ENCODE data around the gene LRRC8B.
A peak's percentile ranks its signal among the peaks of the same experiment; 100 is the strongest.

Gene LRRC8B

GRCh38 chr1:89547563-89548116 lies 23.0 kb downstream of the LRRC8B start (continued):
- 0 out of 2 replicates have a peak, but pooled peaks have one; percentile 58 for TF ChIP-seq CSRNP3 (CRISPR knock-in tag; IDR thresholded peaks at IDR 0.05)
- peak; percentile 30; the same call in 1 of the 2 replicates for TF ChIP-seq ZFP3 (CRISPR knock-in tag; IDR thresholded peaks at IDR 0.05)
- TF ChIP-seq RARB (CRISPR knock-in tag; IDR thresholded peaks at IDR 0.05): no peak
- TF ChIP-seq SNAI2 (CRISPR knock-in tag; IDR thresholded peaks at IDR 0.05): peak; percentile 97
- TF ChIP-seq OSR1 (CRISPR knock-in tag; IDR thresholded peaks at IDR 0.05): no peak
- TF ChIP-seq ZNF565 (CRISPR knock-in tag; conservative IDR thresholded peaks at IDR 0.05; ENCODE audit: low read depth): no peak
- TF ChIP-seq CREB5 (CRISPR knock-in tag; IDR thresholded peaks at IDR 0.05; ENCODE audit: low read depth): 0 out of 2 replicates have a peak, but pooled peaks have one; percentile 34
- TF ChIP-seq ZNF70 (CRISPR knock-in tag; IDR thresholded peaks at IDR 0.05): no peak
- no peak for TF ChIP-seq TOX (CRISPR knock-in tag; IDR thresholded peaks at IDR 0.05; ENCODE audit: borderline replicate concordance)

- TF ChIP-seq POU6F1 (CRISPR knock-in tag; IDR thresholded peaks at IDR 0.05; ENCODE audit: borderline replicate concordance, low read depth) (no peak), BACH2 (CRISPR knock-in tag; IDR thresholded peaks at IDR 0.05; ENCODE audit: borderline replicate concordance) (no peak)
- ATAC-seq: no peak
These were observed 23.7 kb downstream of the LRRC8B start for GRCh38 chr1:89548122-89548857.

GRCh38 chr1:89550995-89551394 lies 26.4 kb downstream of the LRRC8B start:
- no peak for TF ChIP-seq OSR1 (CRISPR knock-in tag; IDR thresholded peaks at IDR 0.05)
- no peak for TF ChIP-seq SNAI2 (CRISPR knock-in tag; IDR thresholded peaks at IDR 0.05)
- TF ChIP-seq ESRRG (CRISPR knock-in tag; IDR thresholded peaks at IDR 0.05): no peak
- no peak for TF ChIP-seq TCF4 (CRISPR knock-in tag; IDR thresholded peaks at IDR 0.05; ENCODE audit: borderline replicate concordance)
- TF ChIP-seq BACH2 (CRISPR knock-in tag; IDR thresholded peaks at IDR 0.05; ENCODE audit: borderline replicate concordance): no peak
- no peak for TF ChIP-seq ZNF8 (CRISPR knock-in tag; IDR thresholded peaks at IDR 0.05)
- no peak for TF ChIP-seq ZFP30 (CRISPR knock-in tag; IDR thresholded peaks at IDR 0.05)
- no peak for TF ChIP-seq ZFP3 (CRISPR knock-in tag; IDR thresholded peaks at IDR 0.05)
- no peak for TF ChIP-seq PPARA (CRISPR knock-in tag; IDR thresholded peaks at IDR 0.05; ENCODE audit: borderline replicate concordance)
- TF ChIP-seq ZC3H10 (CRISPR knock-in tag; IDR thresholded peaks at IDR 0.05): no peak
- TF ChIP-seq ZNF70 (CRISPR knock-in tag; IDR thresholded peaks at IDR 0.05): no peak
- TF ChIP-seq ISL1 (CRISPR knock-in tag; IDR thresholded peaks at IDR 0.05): no peak
- no peak for ATAC-seq

- ATAC-seq: peak; percentile 59
- TF ChIP-seq ISL1 (CRISPR knock-in tag; IDR thresholded peaks at IDR 0.05) (peak; percentile 90), CREB5 (CRISPR knock-in tag; IDR thresholded peaks at IDR 0.05; ENCODE audit: low read depth) (peak; percentile 57; the same call in 1 of the 2 replicates), PATZ1 (CRISPR knock-in tag; IDR thresholded peaks at IDR 0.05; ENCODE audit: borderline replicate concordance) (0 out of 2 replicates have a peak, but pooled peaks have one; percentile 46), ZNF8 (CRISPR knock-in tag; IDR thresholded peaks at IDR 0.05) (no peak)
These were observed 27.9 kb downstream of the LRRC8B start for GRCh38 chr1:89552471-89553081.

Measured in SK-N-SH treated with all-trans-retinoic acid at 6 μM for 48 hours (cell line).